Stimulated activated naive CD4-positive, alpha-beta T cell treated with Interleukin-2 at 50 U/mL for 16 hours (primary cell): Measurements from ENCODE around the gene KLHL17.
"Not testable (repeated sequence)": the region's sequence is repeated elsewhere in the genome, so short reads cannot be mapped to it uniquely, and the experiment has no call there.

Source experiments
- DNase-seq: peaks from one replicate; lab custom pipeline; 2025; lab: John Stamatoyannopoulos, UW

The KLHL17 gene

GRCh38 chr1:1003618-1004419 is 43.4 kb downstream of the KLHL17 start:
- DNase-seq: no peak

- no peak for DNase-seq
Measured at GRCh38 chr1:1004420-1004779, 44.0 kb downstream of the KLHL17 start.

GRCh38 chr1:1004780-1005697 is 44.7 kb downstream of the KLHL17 start:
- DNase-seq: no peak

GRCh38 chr1:1005774-1006304 is 45.5 kb downstream of the KLHL17 start:
- DNase-seq: no peak

- DNase-seq: no peak
Measured at GRCh38 chr1:1006305-1007159, 46.1 kb downstream of the KLHL17 start.

DNA sequence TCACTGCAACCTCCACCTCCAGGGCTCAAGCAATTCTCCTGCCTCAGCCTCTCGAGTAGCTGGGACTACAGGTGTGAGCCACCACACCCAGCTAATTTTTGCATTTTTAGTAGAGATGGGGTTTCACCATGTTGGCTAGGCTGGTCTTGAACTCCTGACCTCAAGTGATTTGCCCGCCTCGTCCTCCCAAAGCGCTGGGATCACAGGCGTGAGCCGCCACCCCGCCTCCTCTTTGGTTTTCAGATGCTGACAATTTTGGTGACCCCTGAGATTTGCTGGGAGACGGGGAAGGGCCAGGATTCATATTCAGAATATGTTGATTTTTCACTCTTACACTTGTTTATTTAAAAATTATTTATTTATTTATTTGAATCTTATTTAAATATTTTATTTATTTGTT is 49.7 kb downstream of the KLHL17 start:
- not testable (repeated sequence) for DNase-seq

DNA sequence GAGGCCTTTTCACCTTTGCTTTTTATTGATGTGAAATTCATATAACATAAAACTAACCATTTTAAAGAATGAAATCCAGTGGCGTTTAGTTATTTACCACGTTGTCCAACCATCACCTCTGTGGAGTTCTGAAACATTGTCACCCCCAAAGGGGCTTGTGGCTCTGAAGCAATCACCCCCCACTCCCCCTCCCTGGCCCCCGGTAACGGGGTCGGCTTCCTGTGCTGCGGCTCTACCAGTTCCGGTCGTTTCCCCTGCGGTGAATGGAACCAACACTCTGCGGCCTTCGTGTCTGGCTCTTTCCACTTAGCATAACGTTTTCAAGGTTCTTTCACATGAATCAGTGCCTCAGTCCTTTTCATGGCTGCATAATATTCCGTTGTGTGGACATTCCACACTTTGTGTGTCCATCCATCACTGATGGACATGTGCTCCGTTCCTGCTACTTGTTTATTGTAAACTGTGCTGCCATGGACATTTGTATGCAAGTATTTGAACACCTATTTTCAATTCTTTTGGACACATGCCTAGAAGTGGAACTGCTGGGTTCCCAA is 51.1 kb downstream of the KLHL17 start:
- DNase-seq: no peak

DNA sequence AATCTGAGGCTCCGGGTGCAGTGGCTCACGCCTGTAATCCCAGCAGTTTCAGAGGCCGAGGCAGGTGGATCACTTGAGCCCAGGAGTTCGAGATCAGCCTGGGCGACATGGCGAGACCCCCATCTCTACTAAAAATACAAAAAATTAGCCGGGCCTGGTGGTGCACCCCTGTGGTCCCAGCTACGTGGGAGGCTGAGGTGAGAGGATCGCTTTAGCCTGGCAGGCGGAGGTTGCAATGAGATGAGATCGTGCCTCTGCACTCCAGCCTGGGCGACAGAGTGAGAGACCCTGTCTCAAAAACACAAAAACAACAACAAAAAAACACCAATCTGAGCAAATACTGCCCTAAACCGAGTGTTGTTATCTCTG is 52.3 kb downstream of the KLHL17 start:
- DNase-seq: not testable (repeated sequence)

- DNase-seq: peak; percentile 84
Measured at GRCh38 chr1:1013105-1013921, 52.9 kb downstream of the KLHL17 start, which contains the start of gene ISG15. Gene ISG15 (plus strand): TSS chr1:1013497. CDS start chr1:1013574, 77 bp downstream.

- peak; percentile 41 for DNase-seq
Measured at GRCh38 chr1:1013922-1014648, 53.7 kb downstream of the KLHL17 start.

- no peak for DNase-seq
Measured at GRCh38 chr1:1014799-1015681, 54.7 kb downstream of the KLHL17 start.
